Neural progenitor cell (in vitro differentiated cells): Measurements from ENCODE around the gene KCNAB1.

Source experiments
- EZH2 ChIP-seq: fragments of 200-600 bp; sonication (generic); IDR thresholded peaks from 2 replicates; pipeline ENCODE4 v1.6.1; 2017; ENCODE audit warnings: antibody characterized with exemption, mild to moderate bottlenecking, moderate library complexity
- TF ChIP-seq, protein P1 (sequence below): fragments of 200-600 bp; sonication (generic); IDR thresholded peaks from 2 replicates; pipeline ENCODE4 v1.5.1; 2017; ENCODE audit warnings: antibody characterized with exemption, mild to moderate bottlenecking

DNA sequence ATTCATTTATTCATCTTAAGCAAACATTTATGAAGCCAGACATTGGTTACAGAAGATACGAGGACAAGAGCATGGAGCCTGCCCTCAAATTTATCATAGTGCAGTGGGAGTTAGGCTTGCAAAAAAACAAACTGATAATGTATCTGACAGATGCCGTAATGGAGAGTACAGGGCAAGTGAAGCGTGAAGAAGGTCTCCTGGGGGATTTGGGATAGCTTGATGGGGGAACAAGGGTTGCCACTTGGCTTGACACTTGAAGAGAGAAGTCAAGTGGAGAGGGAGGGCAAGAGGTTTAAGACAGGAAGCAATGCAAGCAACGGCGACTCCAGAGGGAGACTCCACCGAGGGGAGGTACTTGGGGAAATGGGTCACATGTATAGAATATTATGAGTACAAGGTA, 305.3 kb downstream of the KCNAB1 start:
- TF ChIP-seq EZH2, result no peak
- TF ChIP-seq, protein P1, sequence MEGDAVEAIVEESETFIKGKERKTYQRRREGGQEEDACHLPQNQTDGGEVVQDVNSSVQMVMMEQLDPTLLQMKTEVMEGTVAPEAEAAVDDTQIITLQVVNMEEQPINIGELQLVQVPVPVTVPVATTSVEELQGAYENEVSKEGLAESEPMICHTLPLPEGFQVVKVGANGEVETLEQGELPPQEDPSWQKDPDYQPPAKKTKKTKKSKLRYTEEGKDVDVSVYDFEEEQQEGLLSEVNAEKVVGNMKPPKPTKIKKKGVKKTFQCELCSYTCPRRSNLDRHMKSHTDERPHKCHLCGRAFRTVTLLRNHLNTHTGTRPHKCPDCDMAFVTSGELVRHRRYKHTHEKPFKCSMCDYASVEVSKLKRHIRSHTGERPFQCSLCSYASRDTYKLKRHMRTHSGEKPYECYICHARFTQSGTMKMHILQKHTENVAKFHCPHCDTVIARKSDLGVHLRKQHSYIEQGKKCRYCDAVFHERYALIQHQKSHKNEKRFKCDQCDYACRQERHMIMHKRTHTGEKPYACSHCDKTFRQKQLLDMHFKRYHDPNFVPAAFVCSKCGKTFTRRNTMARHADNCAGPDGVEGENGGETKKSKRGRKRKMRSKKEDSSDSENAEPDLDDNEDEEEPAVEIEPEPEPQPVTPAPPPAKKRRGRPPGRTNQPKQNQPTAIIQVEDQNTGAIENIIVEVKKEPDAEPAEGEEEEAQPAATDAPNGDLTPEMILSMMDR, result no peak
